Progenitor cell of endocrine pancreas (in vitro differentiated cells): ENCODE measurements around the gene NCAN. TPM values are rescaled to one million over a fixed set of nuclear protein-coding genes. Genes with fewer than 3 reads are reported as not detected.
"Not testable (repeated sequence)": the region's sequence is repeated elsewhere in the genome, so short reads cannot be mapped to it uniquely, and the experiment has no call there.

Experiments used
- DNase-seq: peaks from one replicate; pipeline ENCODE4 v3.0.0; 2021; ENCODE audit warnings: low spot score; ENCODE audit not compliant: unreplicated experiment
- H3K27ac Mint-ChIP-seq: 2 replicates; pipeline ENCODE4 v1.8.0; 2021; ENCODE audit warnings: mild to moderate bottlenecking, moderate library complexity, mixed read lengths
- H3K27me3 Mint-ChIP-seq: 2 replicates; pipeline ENCODE4 v1.8.0; 2021; ENCODE audit warnings: mixed read lengths
- H3K36me3 Mint-ChIP-seq: 2 replicates; pipeline ENCODE4 v1.8.0; 2022; ENCODE audit warnings: mixed read lengths; ENCODE audit not compliant: insufficient read depth
- H3K4me1 Mint-ChIP-seq: 2 replicates; pipeline ENCODE4 v1.8.0; 2021; ENCODE audit warnings: low read depth, mixed read lengths
- H3K4me3 Mint-ChIP-seq: 2 replicates; pipeline ENCODE4 v1.8.0; 2021; ENCODE audit warnings: low read depth, mild to moderate bottlenecking, moderate library complexity, mixed read lengths
- H3K9me3 Mint-ChIP-seq: 2 replicates; pipeline ENCODE4 v1.8.0; 2021; ENCODE audit warnings: low read depth, mixed read lengths
- CTCF ChIP-seq: fragments of 200-600 bp; sonication (generic); IDR thresholded peaks from one replicate; pipeline ENCODE4 v1.5.0; 2021; ENCODE audit warnings: antibody characterized with exemption, mild to moderate bottlenecking; ENCODE audit not compliant: unreplicated experiment
- total RNA-seq: library from RNA; stranded (reverse); gene quantifications from 2 replicates; pipeline ENCODE4 v1.2.1, GENCODE V29; 2021

Gene NCAN
- total RNA-seq, 1 donor from 2014 or later, result 0.17 TPM

DNA sequence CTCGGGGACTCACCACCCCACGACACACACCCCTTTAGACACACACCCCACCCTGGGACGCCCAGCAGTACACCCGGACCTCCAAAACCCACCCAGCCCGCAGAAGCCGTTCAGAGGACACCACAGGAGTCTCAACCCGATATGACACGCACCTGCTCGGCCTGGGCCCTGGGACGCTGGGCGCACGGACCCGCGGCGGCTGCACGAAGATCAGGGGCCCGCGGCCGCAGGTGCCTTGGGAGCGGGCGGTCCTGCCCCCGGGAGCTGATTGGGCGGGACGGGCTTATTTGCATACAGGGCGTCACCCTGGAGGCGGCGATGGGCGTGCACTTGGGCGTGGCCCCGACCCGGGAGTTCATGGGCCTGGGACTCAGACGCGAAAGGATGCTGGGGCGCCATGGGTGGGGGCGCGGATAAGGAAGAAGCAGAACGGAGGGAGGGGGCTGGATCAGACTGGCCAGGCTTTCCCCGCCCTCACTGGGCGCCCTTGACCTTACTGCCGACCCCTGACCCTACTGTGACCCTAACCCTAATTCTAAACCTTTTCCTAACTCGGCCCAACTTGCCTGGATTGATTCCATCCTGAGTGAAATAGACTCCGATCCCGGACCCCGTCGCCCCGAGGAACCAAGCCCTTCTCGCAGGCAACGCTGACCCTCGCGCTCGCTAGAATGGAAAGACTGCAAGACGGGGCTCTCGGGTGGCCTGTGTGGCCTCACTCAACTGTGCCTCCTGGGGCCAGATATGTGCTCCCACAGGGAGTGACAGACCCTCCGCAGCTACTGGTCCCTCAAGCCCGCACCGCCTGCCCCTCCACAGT is 41.5 kb upstream of the NCAN start, which contains the start of gene MEF2B:
MEF2B (minus strand) TSS at position 211 of the 820 bp plus-strand sequence. CDS start 19,528 bp downstream, outside the sequence.
- H3K4me3 Mint-ChIP-seq, result peak within 1 kb of the TSS; percentile 59
- H3K9me3 Mint-ChIP-seq, result no peaks in the 10 kb centered on the region
- H3K27me3 Mint-ChIP-seq, result peaks cover 29% of the 10 kb centered on the region
- TF ChIP-seq CTCF, result no peak
- no peaks in the 10 kb centered on the region for H3K36me3 Mint-ChIP-seq
- peak; percentile 77 for DNase-seq
- H3K27ac Mint-ChIP-seq, result no peak within 1 kb of the TSS
- H3K4me1 Mint-ChIP-seq, result peaks cover 4% of the 10 kb centered on the region

GRCh38 chr19:19170873-19171672 is 40.7 kb upstream of the NCAN start:
- H3K27ac Mint-ChIP-seq, result no peak overlapping the region
- H3K4me3 Mint-ChIP-seq, result no peak overlapping the region
- no peaks in the 10 kb centered on the region for H3K9me3 Mint-ChIP-seq

DNA sequence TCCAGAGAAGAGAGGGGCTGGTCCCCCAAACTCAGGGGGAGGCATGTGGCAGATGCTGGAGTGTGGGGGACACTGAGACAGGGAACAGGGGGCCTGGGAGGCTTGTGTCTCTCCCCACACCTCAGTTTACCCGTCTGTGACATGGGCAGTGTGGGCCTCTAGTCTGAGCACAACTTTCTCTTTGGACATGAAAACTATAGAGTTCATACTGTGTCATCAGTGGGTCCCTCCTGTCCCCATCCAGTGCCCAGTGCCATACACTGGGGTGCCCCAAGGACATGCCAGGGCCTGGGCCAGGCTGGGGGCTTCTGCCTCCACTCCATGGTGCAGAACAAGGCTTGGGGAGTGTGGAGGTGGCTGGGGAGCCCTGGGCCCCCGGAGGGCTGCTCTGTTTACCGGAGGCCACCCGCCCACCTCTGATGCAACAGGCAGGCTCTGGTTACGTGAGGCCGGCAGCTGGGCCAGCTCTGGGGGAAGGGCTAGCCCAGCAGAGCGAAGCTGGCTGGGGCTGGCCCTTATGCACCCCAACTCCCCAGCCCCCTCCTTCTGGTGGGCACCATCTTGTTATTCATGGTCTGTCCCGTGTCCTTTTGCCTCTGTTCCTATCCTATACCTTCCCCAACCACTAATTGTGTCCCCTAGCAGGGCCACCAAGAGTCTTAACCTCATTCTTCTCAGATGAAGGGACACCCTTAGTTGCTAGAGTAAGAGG is 39.8 kb upstream of the NCAN start:
- Mint-ChIP-seq H3K9me3 (no peaks in the 10 kb centered on the region), H3K27ac (no peak overlapping the region), H3K36me3 (no peaks in the 10 kb centered on the region), H3K27me3 (peaks cover 29% of the 10 kb centered on the region), H3K4me3 (no peak overlapping the region), H3K4me1 (peaks cover 4% of the 10 kb centered on the region)
- no peak for TF ChIP-seq CTCF
- no peak for DNase-seq

More at GRCh38 chr19:19170873-19171672, 40.7 kb upstream of the NCAN start:
- DNase-seq, result no peak
- Mint-ChIP-seq H3K36me3 (no peaks in the 10 kb centered on the region), H3K27me3 (peaks cover 29% of the 10 kb centered on the region), H3K4me1 (peaks cover 4% of the 10 kb centered on the region)
- no peak for TF ChIP-seq CTCF

GRCh38 chr19:19173243-19173642 is 38.5 kb upstream of the NCAN start:
- H3K27ac Mint-ChIP-seq, H3K4me3 Mint-ChIP-seq, DNase-seq, H3K4me1 Mint-ChIP-seq, H3K36me3 Mint-ChIP-seq, H3K9me3 Mint-ChIP-seq: not testable (repeated sequence)
- H3K27me3 Mint-ChIP-seq, result peaks cover 29% of the 10 kb centered on the region

DNA sequence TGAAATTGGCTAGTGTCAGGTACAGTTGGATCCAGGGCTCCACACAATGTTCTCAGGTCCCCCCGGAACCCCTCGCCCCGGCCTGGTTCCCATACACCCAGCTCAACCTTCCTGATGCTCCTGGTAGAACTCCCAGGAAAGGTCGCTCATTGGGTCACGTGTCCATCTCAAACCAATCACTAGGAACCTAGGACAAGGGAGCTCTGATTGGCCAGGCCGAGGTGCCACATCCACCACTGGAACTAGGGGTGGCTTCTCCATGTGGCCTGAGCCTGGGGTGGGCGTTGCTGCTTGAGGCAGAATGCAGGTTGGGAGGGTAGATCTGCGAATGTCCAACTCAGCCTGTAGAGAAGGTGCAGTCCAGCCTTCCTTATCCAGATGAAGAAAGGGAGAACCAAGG is 34.8 kb upstream of the NCAN start:
- H3K36me3 Mint-ChIP-seq, result peaks cover 7% of the 10 kb centered on the region
- H3K27ac Mint-ChIP-seq, result no peak overlapping the region

More for the DNA sequence above, 34.8 kb upstream of the NCAN start:
- Mint-ChIP-seq H3K27me3 (no peaks in the 10 kb centered on the region), H3K4me3 (no peak overlapping the region), H3K9me3 (no peaks in the 10 kb centered on the region), H3K4me1 (no peaks in the 10 kb centered on the region)
- no peak for TF ChIP-seq CTCF
- DNase-seq, result no peak
